ENCODE measurements around the gene PNMA5. TPM values are rescaled to one million over a fixed set of nuclear protein-coding genes. Genes with fewer than 3 reads are reported as not detected.

The PNMA5 gene
- not detected in 2 replicates for polyA plus RNA-seq (2013)

GRCh38 chrX:152993933-152994332 is at the start of gene PNMA5:
PNMA5 (minus strand) TSS chrX:152994116; CDS start chrX:152991598, 2,518 bp downstream.
- Histone ChIP-seq H3K4me2 (ENCODE audit: low read length) (no peak within 1 kb of the TSS), H3K23ac (ENCODE audit: low read length) (no peak within 1 kb of the TSS), H3K9me3 (ENCODE audit: insufficient read depth, low read depth, low read length) (no peaks in the 10 kb centered on the region), H2BK120ac (ENCODE audit: insufficient read depth, low read length, poor library complexity) (no peak within 1 kb of the TSS), H3K4me1 (ENCODE audit: control insufficient read depth in 1 of 2, insufficient read depth in 2 of 2, low read length in 2 of 2) (no peaks in the 10 kb centered on the region), H3K14ac (ENCODE audit: low read length) (no peak within 1 kb of the TSS), H3K27me3 (ENCODE audit: insufficient read depth, low read length) (no peaks in the 10 kb centered on the region), H3K4me3 (ENCODE audit: low read depth, low read length) (no peak within 1 kb of the TSS), H2AFZ (ENCODE audit: insufficient read depth, low read length, poor library complexity) (no peak within 1 kb of the TSS), H2BK5ac (ENCODE audit: low read depth, low read length, poor library complexity) (no peak within 1 kb of the TSS), H2AK5ac (ENCODE audit: low read length) (no peak within 1 kb of the TSS), H2BK12ac (ENCODE audit: low read length) (no peak within 1 kb of the TSS), H3K9ac (ENCODE audit: low read length) (no peak within 1 kb of the TSS), H4K91ac (ENCODE audit: low read depth, low read length) (no peak within 1 kb of the TSS), H3K36me3 (ENCODE audit: control insufficient read depth in 1 of 2, insufficient read depth in 2 of 2, low read length in 2 of 2) (no peaks in the 10 kb centered on the region), H4K12ac (ENCODE audit: low read depth, low read length) (no peak within 1 kb of the TSS), H4K8ac (ENCODE audit: low read depth, low read length) (no peak within 1 kb of the TSS), H3K4ac (ENCODE audit: low read depth, low read length) (no peak within 1 kb of the TSS), H3K27ac (ENCODE audit: low read depth, low read length) (no peak within 1 kb of the TSS), H3K18ac (ENCODE audit: low read length) (no peak within 1 kb of the TSS), H3K79me2 (ENCODE audit: control insufficient read depth, insufficient read depth, low read length, poor library complexity) (no peaks in the 10 kb centered on the region), H3K79me1 (ENCODE audit: low read length) (no peaks in the 10 kb centered on the region)
- no CpG with 5 or more reads among the region's 31 CpGs for WGBS (ENCODE audit: extremely low coverage, insufficient coverage, insufficient read length)
- DNase-seq, result no peak

GRCh38 chrX:153032397-153033118 is 38.6 kb upstream of the PNMA5 start:
- no peak overlapping the region for H3K23ac ChIP-seq (ENCODE audit: low read length)
- no peak overlapping the region for H2BK120ac ChIP-seq (ENCODE audit: insufficient read depth, low read length, poor library complexity)
- H3K36me3 ChIP-seq (ENCODE audit: control insufficient read depth in 1 of 2, insufficient read depth in 2 of 2, low read length in 2 of 2), result no peaks in the 10 kb centered on the region
- DNase-seq, result peak; percentile 26 to 67
- H3K27me3 ChIP-seq (ENCODE audit: insufficient read depth, low read length), result no peaks in the 10 kb centered on the region
- H4K91ac ChIP-seq (ENCODE audit: low read depth, low read length), result no peak overlapping the region
- H3K4me1 ChIP-seq (ENCODE audit: control insufficient read depth in 1 of 2, insufficient read depth in 2 of 2, low read length in 2 of 2), result peaks cover 2 to 3% of the 10 kb centered on the region in 2 experiments
- no peak overlapping the region for H2AK5ac ChIP-seq (ENCODE audit: low read length)
- no CpG with 5 or more reads among the region's 64 CpGs for WGBS (ENCODE audit: extremely low coverage, insufficient coverage, insufficient read length)
- H3K27ac ChIP-seq (ENCODE audit: low read depth, low read length), result no peak overlapping the region
- H2BK5ac ChIP-seq (ENCODE audit: low read depth, low read length, poor library complexity), result no peak overlapping the region
- H3K79me1 ChIP-seq (ENCODE audit: low read length), result no peaks in the 10 kb centered on the region
- H3K79me2 ChIP-seq (ENCODE audit: control insufficient read depth, insufficient read depth, low read length, poor library complexity), result no peaks in the 10 kb centered on the region
- peak overlapping the region; percentile 71 for H4K8ac ChIP-seq (ENCODE audit: low read depth, low read length)
- H3K9ac ChIP-seq (ENCODE audit: low read length), result no peak overlapping the region
- H3K4ac ChIP-seq (ENCODE audit: low read depth, low read length), result no peak overlapping the region
- H2AFZ ChIP-seq (ENCODE audit: insufficient read depth, low read length, poor library complexity), result peak overlapping the region; percentile 50
- peak overlapping the region; percentile 63 for H3K4me2 ChIP-seq (ENCODE audit: low read length)
- H3K9me3 ChIP-seq (ENCODE audit: insufficient read depth, low read depth, low read length), result no peaks in the 10 kb centered on the region
- no peak overlapping the region for H3K4me3 ChIP-seq (ENCODE audit: low read depth, low read length)
- H2BK12ac ChIP-seq (ENCODE audit: low read length), result no peak overlapping the region
- H3K18ac ChIP-seq (ENCODE audit: low read length), result no peak overlapping the region
- H4K12ac ChIP-seq (ENCODE audit: low read depth, low read length), result peak overlapping the region; percentile 61
- no peak overlapping the region for H3K14ac ChIP-seq (ENCODE audit: low read length)

- no CpG with 5 or more reads among the region's 12 CpGs for WGBS (ENCODE audit: extremely low coverage, insufficient coverage, insufficient read length)
- H3K4ac ChIP-seq (ENCODE audit: low read depth, low read length), result no peak overlapping the region
- H2BK12ac ChIP-seq (ENCODE audit: low read length), result no peak overlapping the region
- H4K91ac ChIP-seq (ENCODE audit: low read depth, low read length), result no peak overlapping the region
- H2BK5ac ChIP-seq (ENCODE audit: low read depth, low read length, poor library complexity), result no peak overlapping the region
- no peak overlapping the region for H3K9ac ChIP-seq (ENCODE audit: low read length)
- no peak overlapping the region for H3K4me3 ChIP-seq (ENCODE audit: low read depth, low read length)
- H2BK120ac ChIP-seq (ENCODE audit: insufficient read depth, low read length, poor library complexity), result no peak overlapping the region
- no peaks in the 10 kb centered on the region for H3K9me3 ChIP-seq (ENCODE audit: insufficient read depth, low read depth, low read length)
- no peak overlapping the region for H3K27ac ChIP-seq (ENCODE audit: low read depth, low read length)
- H3K4me2 ChIP-seq (ENCODE audit: low read length), result no peak overlapping the region
- no peak for DNase-seq
- H3K4me1 ChIP-seq (ENCODE audit: control insufficient read depth in 1 of 2, insufficient read depth in 2 of 2, low read length in 2 of 2), result peaks cover 2 to 3% of the 10 kb centered on the region in 2 experiments
- H3K36me3 ChIP-seq (ENCODE audit: control insufficient read depth in 1 of 2, insufficient read depth in 2 of 2, low read length in 2 of 2), result no peaks in the 10 kb centered on the region
- no peaks in the 10 kb centered on the region for H3K79me1 ChIP-seq (ENCODE audit: low read length)
- H2AK5ac ChIP-seq (ENCODE audit: low read length), result no peak overlapping the region
- no peaks in the 10 kb centered on the region for H3K79me2 ChIP-seq (ENCODE audit: control insufficient read depth, insufficient read depth, low read length, poor library complexity)
- H3K18ac ChIP-seq (ENCODE audit: low read length), result no peak overlapping the region
- H3K14ac ChIP-seq (ENCODE audit: low read length), result no peak overlapping the region
- H2AFZ ChIP-seq (ENCODE audit: insufficient read depth, low read length, poor library complexity), result no peak overlapping the region
- no peak overlapping the region for H4K8ac ChIP-seq (ENCODE audit: low read depth, low read length)
- H3K23ac ChIP-seq (ENCODE audit: low read length), result no peak overlapping the region
- no peaks in the 10 kb centered on the region for H3K27me3 ChIP-seq (ENCODE audit: insufficient read depth, low read length)
- H4K12ac ChIP-seq (ENCODE audit: low read depth, low read length), result no peak overlapping the region
Observed at GRCh38 chrX:153030801-153031200, 36.9 kb upstream of the PNMA5 start.

DNA sequence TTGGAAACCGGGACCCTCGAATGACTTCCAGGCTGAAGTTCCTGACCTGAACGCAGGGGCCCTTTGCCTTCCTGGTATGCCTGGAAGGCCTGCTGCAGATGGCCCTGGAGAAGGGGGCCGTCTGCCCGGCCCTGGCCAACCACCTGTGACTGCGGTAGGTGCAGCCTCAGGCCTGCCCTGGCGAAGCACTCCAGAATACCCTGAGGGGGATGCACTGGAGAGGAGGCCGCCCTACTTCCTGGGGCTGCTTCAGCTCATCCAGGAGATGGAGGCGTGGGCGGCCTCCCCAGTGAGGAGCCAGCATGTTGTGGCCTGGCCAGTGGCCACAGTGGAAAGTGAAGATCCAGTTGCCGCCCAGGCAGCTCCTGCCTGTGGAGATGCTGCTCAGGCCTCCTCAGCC is 36.0 kb upstream of the PNMA5 start:
- H3K14ac ChIP-seq (ENCODE audit: low read length), result no peak overlapping the region
- H3K18ac ChIP-seq (ENCODE audit: low read length), result no peak overlapping the region
- no peak overlapping the region for H3K4me2 ChIP-seq (ENCODE audit: low read length)
- H3K27me3 ChIP-seq (ENCODE audit: insufficient read depth, low read length), result no peaks in the 10 kb centered on the region
- no peaks in the 10 kb centered on the region for H3K36me3 ChIP-seq (ENCODE audit: control insufficient read depth in 1 of 2, insufficient read depth in 2 of 2, low read length in 2 of 2)
- no peaks in the 10 kb centered on the region for H3K9me3 ChIP-seq (ENCODE audit: insufficient read depth, low read depth, low read length)
- no peaks in the 10 kb centered on the region for H3K79me2 ChIP-seq (ENCODE audit: control insufficient read depth, insufficient read depth, low read length, poor library complexity)
- no peak overlapping the region for H3K4ac ChIP-seq (ENCODE audit: low read depth, low read length)
- H3K9ac ChIP-seq (ENCODE audit: low read length), result no peak overlapping the region
- no peak overlapping the region for H4K8ac ChIP-seq (ENCODE audit: low read depth, low read length)
- no peak overlapping the region for H3K27ac ChIP-seq (ENCODE audit: low read depth, low read length)
- H2BK5ac ChIP-seq (ENCODE audit: low read depth, low read length, poor library complexity), result no peak overlapping the region
- H2BK12ac ChIP-seq (ENCODE audit: low read length), result no peak overlapping the region
- DNase-seq, result no peak
- H2BK120ac ChIP-seq (ENCODE audit: insufficient read depth, low read length, poor library complexity), result no peak overlapping the region
- H3K23ac ChIP-seq (ENCODE audit: low read length), result no peak overlapping the region
- no peak overlapping the region for H4K12ac ChIP-seq (ENCODE audit: low read depth, low read length)
- H3K79me1 ChIP-seq (ENCODE audit: low read length), result no peaks in the 10 kb centered on the region
- no peak overlapping the region for H4K91ac ChIP-seq (ENCODE audit: low read depth, low read length)
- no peak overlapping the region for H2AK5ac ChIP-seq (ENCODE audit: low read length)
- H3K4me1 ChIP-seq (ENCODE audit: control insufficient read depth in 1 of 2, insufficient read depth in 2 of 2, low read length in 2 of 2), result peaks cover 2 to 3% of the 10 kb centered on the region in 2 experiments
- no peak overlapping the region for H3K4me3 ChIP-seq (ENCODE audit: low read depth, low read length)
- H2AFZ ChIP-seq (ENCODE audit: insufficient read depth, low read length, poor library complexity), result no peak overlapping the region
- WGBS (ENCODE audit: extremely low coverage, insufficient coverage, insufficient read length), result no CpG with 5 or more reads among the region's 11 CpGs
